SU-DHL-6 (cell line): ENCODE measurements around the gene SBNO2.

Experiments used
- H2AFZ ChIP-seq: fragments of 200-600 bp; sonication (generic); 2 replicates; pipeline ENCODE4 v1.6.1; 2014; ENCODE audit warnings: low read depth, mild to moderate bottlenecking, moderate library complexity, mixed read lengths, antibody characterized with exemption, low read length; ENCODE audit not compliant: severe bottlenecking
- H3F3A ChIP-seq: fragments of 200-600 bp; shearing (Covaris generic); 2 replicates; pipeline ENCODE4 v1.6.0; 2016; ENCODE audit warnings: antibody characterized with exemption, mild to moderate bottlenecking; ENCODE audit not compliant: insufficient read depth
- H3K27ac ChIP-seq: fragments of 200-600 bp; sonication (generic); 2 replicates; pipeline ENCODE4 v1.5.1; 2016; ENCODE audit warnings: low read depth, mild to moderate bottlenecking, low read length, moderate library complexity, mixed read lengths
- H3K27me3 ChIP-seq: fragments of 200-600 bp; sonication (generic), shearing (Covaris generic); 2 replicates; pipeline ENCODE4 v1.6.0; 2014; ENCODE audit warnings: mild to moderate bottlenecking, low read length
- H3K36me3 ChIP-seq: fragments of 200-600 bp; sonication (generic); 2 replicates; pipeline ENCODE4 v1.6.1; 2014; ENCODE audit warnings: mild to moderate bottlenecking, low read length, mixed read lengths
- H3K4me2 ChIP-seq: fragments of 300-600, 200-600 bp; shearing (Covaris generic), sonication (generic); 2 replicates; pipeline ENCODE4 v1.6.0; 2014; ENCODE audit warnings: low read length, low read depth, mild to moderate bottlenecking; ENCODE audit not compliant: poor library complexity, severe bottlenecking
- H3K4me3 ChIP-seq: fragments of 200-600 bp; sonication (generic); 2 replicates; pipeline ENCODE4 v1.5.1; 2014; ENCODE audit warnings: antibody characterized with exemption, low read length, mild to moderate bottlenecking, mixed read lengths; ENCODE audit not compliant: insufficient read depth, poor library complexity, severe bottlenecking
- H3K79me2 ChIP-seq: fragments of 200-600 bp; sonication (generic); 2 replicates; pipeline ENCODE4 v1.6.1; 2014; ENCODE audit warnings: mild to moderate bottlenecking, low read length, moderate library complexity; ENCODE audit not compliant: insufficient read depth
- H3K9ac ChIP-seq: fragments of 200-600 bp; sonication (generic); 2 replicates; pipeline ENCODE4 v1.7.0; 2014; ENCODE audit warnings: mild to moderate bottlenecking, low read length
- H3K9me2 ChIP-seq: fragments of 200-600 bp; sonication (generic); replicated peaks from 2 replicates; pipeline ENCODE4 v1.6.1; 2014; ENCODE audit warnings: low read length; ENCODE audit not compliant: insufficient read depth
- H3K9me3 ChIP-seq: fragments of 200-600 bp; sonication (generic); 2 replicates; pipeline ENCODE4 v1.6.1; 2014; ENCODE audit warnings: low read length, mixed read lengths; ENCODE audit not compliant: insufficient read depth
- H4K20me1 ChIP-seq: fragments of 200-600 bp; sonication (generic); 2 replicates; pipeline ENCODE4 v1.6.1; 2014; ENCODE audit warnings: low read depth, mild to moderate bottlenecking, antibody characterized with exemption, low read length, moderate library complexity, mixed read lengths
- EZH2phosphoT487 ChIP-seq: fragments of 200-600 bp; sonication (generic), shearing (Covaris generic); conservative IDR thresholded peaks from 2 replicates; pipeline ENCODE4 v1.6.1; 2018; ENCODE audit warnings: mild to moderate bottlenecking, antibody characterized with exemption, low read length, moderate library complexity, mixed read lengths
- TF ChIP-seq, protein P1 (sequence below): fragments of 200-600 bp; sonication (generic); IDR thresholded peaks from one replicate; pipeline ENCODE4 v1.5.1; 2017; ENCODE audit warnings: antibody characterized with exemption, mild to moderate bottlenecking, low read length, moderate library complexity; ENCODE audit not compliant: insufficient read depth, poor library complexity, severe bottlenecking

Gene SBNO2

DNA sequence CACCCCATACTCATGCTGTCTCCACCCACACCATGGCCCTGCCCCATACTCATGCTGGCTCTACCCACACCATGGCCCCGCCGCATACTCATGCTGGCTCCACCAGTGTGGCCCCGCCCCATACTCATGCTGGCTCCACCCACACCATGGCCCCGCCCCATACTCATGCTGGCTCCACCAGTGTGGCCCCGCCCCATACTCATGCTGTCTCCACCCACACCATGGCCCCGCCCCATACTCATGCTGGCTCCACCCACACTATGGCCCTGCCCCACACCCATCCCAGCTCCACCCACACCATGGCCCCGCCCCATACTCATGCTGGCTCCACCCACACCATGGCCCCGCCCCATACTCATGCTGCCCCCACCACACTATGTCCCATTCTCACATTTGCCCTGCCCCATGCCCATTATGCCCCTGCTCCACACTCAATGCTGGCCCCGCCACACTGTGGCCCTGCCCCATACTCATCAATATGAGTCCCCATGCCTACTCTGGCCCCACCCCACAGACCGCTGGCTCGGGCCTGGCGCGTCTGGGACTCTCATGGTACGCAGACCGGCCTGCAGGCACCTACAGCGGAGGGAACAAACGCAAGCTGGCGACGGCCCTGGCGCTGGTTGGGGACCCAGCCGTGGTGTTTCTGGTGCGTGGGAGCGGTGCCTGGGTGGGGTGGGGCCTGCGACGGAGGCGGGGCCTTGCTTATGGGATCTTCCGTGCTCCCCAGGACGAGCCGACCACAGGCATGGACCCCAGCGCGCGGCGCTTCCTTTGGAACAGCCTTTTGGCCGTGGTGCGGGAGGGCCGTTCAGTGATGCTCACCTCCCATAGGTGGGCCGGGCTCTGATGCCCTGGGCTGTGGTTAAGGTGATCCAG, 110.8 kb downstream of the SBNO2 start:
- no peak overlapping the region for H3K4me2 ChIP-seq
- H3K36me3 ChIP-seq: no peaks in the 10 kb centered on the region
- H3K27me3 ChIP-seq: no peaks in the 10 kb centered on the region
- no peak overlapping the region for H3K4me3 ChIP-seq
- H4K20me1 ChIP-seq: no peaks in the 10 kb centered on the region
- H3K9me2 ChIP-seq: no peaks in the 10 kb centered on the region
- peaks cover 15% of the 10 kb centered on the region; the same call in 1 of the 2 replicates for H3F3A ChIP-seq
- no peaks in the 10 kb centered on the region for H3K9me3 ChIP-seq
- H3K79me2 ChIP-seq: peaks cover 7% of the 10 kb centered on the region; the same call in 1 of the 2 replicates
- H3K27ac ChIP-seq: no peak overlapping the region
- no peak for TF ChIP-seq EZH2phosphoT487
- TF ChIP-seq, protein P1, sequence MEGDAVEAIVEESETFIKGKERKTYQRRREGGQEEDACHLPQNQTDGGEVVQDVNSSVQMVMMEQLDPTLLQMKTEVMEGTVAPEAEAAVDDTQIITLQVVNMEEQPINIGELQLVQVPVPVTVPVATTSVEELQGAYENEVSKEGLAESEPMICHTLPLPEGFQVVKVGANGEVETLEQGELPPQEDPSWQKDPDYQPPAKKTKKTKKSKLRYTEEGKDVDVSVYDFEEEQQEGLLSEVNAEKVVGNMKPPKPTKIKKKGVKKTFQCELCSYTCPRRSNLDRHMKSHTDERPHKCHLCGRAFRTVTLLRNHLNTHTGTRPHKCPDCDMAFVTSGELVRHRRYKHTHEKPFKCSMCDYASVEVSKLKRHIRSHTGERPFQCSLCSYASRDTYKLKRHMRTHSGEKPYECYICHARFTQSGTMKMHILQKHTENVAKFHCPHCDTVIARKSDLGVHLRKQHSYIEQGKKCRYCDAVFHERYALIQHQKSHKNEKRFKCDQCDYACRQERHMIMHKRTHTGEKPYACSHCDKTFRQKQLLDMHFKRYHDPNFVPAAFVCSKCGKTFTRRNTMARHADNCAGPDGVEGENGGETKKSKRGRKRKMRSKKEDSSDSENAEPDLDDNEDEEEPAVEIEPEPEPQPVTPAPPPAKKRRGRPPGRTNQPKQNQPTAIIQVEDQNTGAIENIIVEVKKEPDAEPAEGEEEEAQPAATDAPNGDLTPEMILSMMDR: no peak
- no peak overlapping the region for H2AFZ ChIP-seq
- no peak overlapping the region for H3K9ac ChIP-seq

GRCh38 chr19:1062387-1063029, 111.6 kb downstream of the SBNO2 start:
- Histone ChIP-seq H3K36me3 (no peaks in the 10 kb centered on the region), H3K27me3 (no peaks in the 10 kb centered on the region), H3F3A (peaks cover 12% of the 10 kb centered on the region; the same call in 1 of the 2 replicates), H3K9me2 (no peaks in the 10 kb centered on the region), H3K79me2 (no peaks in the 10 kb centered on the region), H2AFZ (no peak overlapping the region), H4K20me1 (no peaks in the 10 kb centered on the region), H3K9ac (no peak overlapping the region), H3K4me2 (no peak overlapping the region), H3K27ac (no peak overlapping the region), H3K9me3 (no peaks in the 10 kb centered on the region), H3K4me3 (no peak overlapping the region)
- TF ChIP-seq, protein P1: no peak
- no peak for TF ChIP-seq EZH2phosphoT487

- Histone ChIP-seq H2AFZ (no peak overlapping the region), H3K36me3 (no peaks in the 10 kb centered on the region), H3F3A (peaks cover 12% of the 10 kb centered on the region; the same call in 1 of the 2 replicates), H3K4me3 (no peak overlapping the region), H3K79me2 (no peaks in the 10 kb centered on the region), H4K20me1 (no peaks in the 10 kb centered on the region), H3K9me2 (no peaks in the 10 kb centered on the region), H3K27me3 (no peaks in the 10 kb centered on the region), H3K4me2 (no peak overlapping the region), H3K9me3 (no peaks in the 10 kb centered on the region), H3K27ac (no peak overlapping the region), H3K9ac (no peak overlapping the region)
- TF ChIP-seq, protein P1: no peak
- no peak for TF ChIP-seq EZH2phosphoT487
These were observed 112.1 kb downstream of the SBNO2 start for GRCh38 chr19:1061987-1062386.
